ENCODE results near the gene F2RL3. TPM values are rescaled to one million over a fixed set of nuclear protein-coding genes. Genes with fewer than 3 reads are reported as not detected.

Gene F2RL3
- total and polyA plus RNA-seq, 9 of the 15 experiments (the other 6 are each of a cell fraction or from before 2014, with no cell fraction given), result 1.4 to 27.6 (median 11.9) TPM

- peak; percentile 91; the same call in 1 of the 2 replicates for TF ChIP-seq ZBTB1 (CRISPR knock-in tag; IDR thresholded peaks at IDR 0.05; ENCODE audit: borderline replicate concordance, low read depth)
- TF ChIP-seq USF2 (CRISPR knock-in tag; IDR thresholded peaks at IDR 0.05), result peak; percentile 54
- TF ChIP-seq CBFB (CRISPR knock-in tag; IDR thresholded peaks at IDR 0.05), result no peak
- TF ChIP-seq MCM3 (IDR thresholded peaks at IDR 0.05), result no peak
- no peak for TF ChIP-seq PHB2 (IDR thresholded peaks at IDR 0.05; ENCODE audit: low read depth)
- TF ChIP-seq ZSCAN32 (CRISPR knock-in tag; IDR thresholded peaks at IDR 0.05), result no peak
- no peak for TF ChIP-seq E2F4 (CRISPR knock-in tag; IDR thresholded peaks at IDR 0.05; ENCODE audit: low read depth)
- TF ChIP-seq CGGBP1 (CRISPR knock-in tag; IDR thresholded peaks at IDR 0.05), result no peak
- no peak for TF ChIP-seq NBN (IDR thresholded peaks at IDR 0.05; ENCODE audit: low read depth)
- TF ChIP-seq MXD1 (CRISPR knock-in tag; IDR thresholded peaks at IDR 0.05; ENCODE audit: borderline replicate concordance, poor library complexity, severe bottlenecking), result no peak
- TF ChIP-seq SMARCA4 (IDR thresholded peaks at IDR 0.05), result peak; percentile 65
- TF ChIP-seq TCF7L2 (IDR thresholded peaks at IDR 0.05; ENCODE audit: low read depth, low read length), result no peak
- peak; percentile 74 to 85 for TF ChIP-seq MNT (conservative IDR thresholded peaks at IDR 0.05)
- peak; percentile 87; the same call in 1 of the 2 replicates for TF ChIP-seq ETV5 (CRISPR knock-in tag; IDR thresholded peaks at IDR 0.05; ENCODE audit: low read depth)
- no peak for TF ChIP-seq SNRNP70 (optimal IDR thresholded peaks at IDR 0.05; ENCODE audit: low read depth, low read length)
- no peak for TF ChIP-seq MEF2A (IDR thresholded peaks at IDR 0.05; ENCODE audit: control insufficient read depth, low read depth, low read length)
- TF ChIP-seq SMAD4 (CRISPR knock-in tag; conservative IDR thresholded peaks at IDR 0.05), result peak; percentile 93
- TF ChIP-seq BRCA1 (IDR thresholded peaks at IDR 0.05), result no peak
- TF ChIP-seq BRCA1 (CRISPR knock-in tag; IDR thresholded peaks at IDR 0.05), result no peak
- TF ChIP-seq TEAD1 (CRISPR knock-in tag; IDR thresholded peaks at IDR 0.05), result peak in 1 of 2 experiments; percentile 55; a peak in 2 of 4 replicates
- TF ChIP-seq GATAD2B (IDR thresholded peaks at IDR 0.05; ENCODE audit: borderline replicate concordance), result no peak; the same call in 1 of the 2 replicates
- 0 out of 2 replicates have a peak, but pooled peaks have one; percentile 74 for TF ChIP-seq ETS1 (conservative IDR thresholded peaks at IDR 0.05; ENCODE audit: control insufficient read depth, low read depth, low read length)
- TF ChIP-seq ZNF436 (CRISPR knock-in tag; IDR thresholded peaks at IDR 0.05), result no peak
- TF ChIP-seq WHSC1 (IDR thresholded peaks at IDR 0.05; ENCODE audit: low read length), result no peak
These were observed at the start of gene F2RL3 (continued) for GRCh38 chr19:16888629-16889365.
